Lower leg skin (tissue), 4 donors: Measurements from ENCODE around the gene ECT2. TPM values are rescaled to one million over a fixed set of nuclear protein-coding genes. Genes with fewer than 3 reads are reported as not detected.

Experiments
- DNase-seq, 2 donors: peaks; one replicate each; pipeline ENCODE4 v3.0.0-alpha.2; 2019; ENCODE audit warnings: low spot score in 2 of 2
- H3K4me3 ChIP-seq: fragments of 200-600 bp; sonication (generic); 2 replicates; pipeline ENCODE4 v1.5.1; 2017; ENCODE audit warnings: mild to moderate bottlenecking, low read depth; ENCODE audit not compliant: poor library complexity, severe bottlenecking
- POLR2A ChIP-seq, 2 donors: fragments of 450-650 bp; IDR thresholded peaks; one replicate each; pipeline ENCODE4 v1.6.1; 2016 to 2017; ENCODE audit warnings: antibody characterized with exemption in 2 of 2, mild to moderate bottlenecking in 1 of 2, moderate library complexity in 1 of 2
- WGBS, 2 donors: methylation state at CpG; one replicate each; pipeline ENCODE4 v1.1.5; 2018; 5-methylcytosine and 5-hydroxymethylcytosine counted together
- intact Hi-C: fragments of 100-400 bp; cut with DNase I; formaldehyde crosslinking; loops from one replicate; pipeline ENCODE4 v1.15.0; 2023; ENCODE audit warnings: low total_unique reads
- total RNA-seq, 4 donors: library from RNA; depleted of rRNA; stranded (reverse); fragments of >200 nt; gene quantifications; one replicate each; pipeline ENCODE4 v1.1.0, GENCODE V29; 2016
- TF ChIP-seq, protein P1 (sequence below), 3 donors: fragments of 450-650 bp; IDR thresholded peaks; one replicate each; pipeline ENCODE4 v1.5.1; 2016; ENCODE audit warnings: antibody characterized with exemption in 3 of 3, mild to moderate bottlenecking in 3 of 3, moderate library complexity in 2 of 3

Gene ECT2
- total RNA-seq, 4 donors from 2014 or later = 8.3 to 11.7 (median 10.8) TPM

DNA sequence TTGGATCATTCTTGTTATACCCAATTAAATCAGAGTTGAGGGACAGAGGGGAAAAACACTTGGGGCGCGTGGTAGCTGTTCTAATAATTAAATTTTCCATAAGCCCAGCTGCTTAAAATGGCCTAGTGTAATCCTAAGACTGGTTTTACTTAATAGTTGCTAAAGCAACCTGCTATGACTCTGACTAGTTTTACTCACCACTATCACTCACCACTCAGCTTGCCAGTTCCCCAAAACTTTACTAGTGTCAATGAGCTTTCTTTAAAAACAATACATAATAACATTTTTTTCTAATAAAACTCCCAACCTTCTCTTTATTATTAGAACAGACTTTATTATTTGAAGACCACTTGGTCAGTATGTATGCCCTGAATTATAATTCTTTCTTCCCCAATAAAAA is 49.6 kb downstream of the ECT2 start:
- DNase-seq = no peak
- TF ChIP-seq, protein P1, sequence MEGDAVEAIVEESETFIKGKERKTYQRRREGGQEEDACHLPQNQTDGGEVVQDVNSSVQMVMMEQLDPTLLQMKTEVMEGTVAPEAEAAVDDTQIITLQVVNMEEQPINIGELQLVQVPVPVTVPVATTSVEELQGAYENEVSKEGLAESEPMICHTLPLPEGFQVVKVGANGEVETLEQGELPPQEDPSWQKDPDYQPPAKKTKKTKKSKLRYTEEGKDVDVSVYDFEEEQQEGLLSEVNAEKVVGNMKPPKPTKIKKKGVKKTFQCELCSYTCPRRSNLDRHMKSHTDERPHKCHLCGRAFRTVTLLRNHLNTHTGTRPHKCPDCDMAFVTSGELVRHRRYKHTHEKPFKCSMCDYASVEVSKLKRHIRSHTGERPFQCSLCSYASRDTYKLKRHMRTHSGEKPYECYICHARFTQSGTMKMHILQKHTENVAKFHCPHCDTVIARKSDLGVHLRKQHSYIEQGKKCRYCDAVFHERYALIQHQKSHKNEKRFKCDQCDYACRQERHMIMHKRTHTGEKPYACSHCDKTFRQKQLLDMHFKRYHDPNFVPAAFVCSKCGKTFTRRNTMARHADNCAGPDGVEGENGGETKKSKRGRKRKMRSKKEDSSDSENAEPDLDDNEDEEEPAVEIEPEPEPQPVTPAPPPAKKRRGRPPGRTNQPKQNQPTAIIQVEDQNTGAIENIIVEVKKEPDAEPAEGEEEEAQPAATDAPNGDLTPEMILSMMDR (IDR thresholded peaks at IDR 0.05) = no peak
- TF ChIP-seq POLR2A (IDR thresholded peaks at IDR 0.05) = no peak
- intact Hi-C loops = no loop called here
- WGBS, 2 donors = 95 to 98% methylated on average over 2 of the region's 2 CpGs
- no peak overlapping the region for H3K4me3 ChIP-seq

DNA sequence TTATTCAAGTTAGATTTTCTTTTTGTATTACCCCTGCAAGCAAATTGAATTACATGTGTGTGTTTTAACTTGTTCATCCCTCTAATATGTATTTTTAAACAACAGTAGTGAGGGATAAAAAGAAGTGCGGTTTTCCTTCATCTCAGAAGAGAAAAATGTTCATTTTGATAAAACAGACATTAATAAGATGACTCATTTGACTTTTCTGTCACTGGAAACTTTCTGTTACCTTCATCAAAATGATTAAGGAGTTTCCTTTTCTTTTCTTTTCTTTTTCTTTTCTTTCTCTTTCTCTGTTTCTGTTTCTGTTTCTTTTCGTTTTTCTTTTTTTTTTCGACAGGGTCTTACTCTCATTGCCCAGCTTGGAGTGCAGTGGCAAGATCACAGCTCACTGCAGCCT is 53.0 kb downstream of the ECT2 start:
- 87 to 93% methylated on average over 3 of the region's 3 CpGs for WGBS, 2 donors
- no peak for DNase-seq
- no peak overlapping the region for H3K4me3 ChIP-seq
- intact Hi-C loops = no loop called here
- TF ChIP-seq, protein P1 (IDR thresholded peaks at IDR 0.05) = no peak
- TF ChIP-seq POLR2A (IDR thresholded peaks at IDR 0.05) = no peak

DNA sequence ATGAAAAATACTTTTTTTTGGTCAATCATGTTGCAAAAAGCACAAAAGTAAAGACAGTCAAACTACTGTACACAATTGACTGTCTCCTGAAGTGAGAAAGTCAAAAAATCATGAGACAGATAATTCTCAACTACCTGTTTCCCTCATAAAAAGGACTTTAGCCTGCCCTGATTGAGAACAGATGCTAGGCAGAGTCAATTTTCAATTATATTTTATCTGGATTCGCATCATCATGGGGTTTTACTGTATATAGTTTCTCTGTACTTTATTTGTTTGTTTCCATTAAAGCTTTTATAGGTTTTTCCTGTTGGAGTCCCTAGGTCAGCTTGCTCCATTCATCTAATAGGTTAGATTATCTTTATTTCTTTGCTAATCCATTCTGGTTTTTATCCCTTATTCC is 53.8 kb downstream of the ECT2 start:
- WGBS, 2 donors = 91 to 98% methylated on average over 1 of the region's 1 CpG
- DNase-seq = no peak
- TF ChIP-seq POLR2A (IDR thresholded peaks at IDR 0.05) = no peak
- TF ChIP-seq, protein P1 (IDR thresholded peaks at IDR 0.05) = no peak
- no peak overlapping the region for H3K4me3 ChIP-seq
- intact Hi-C loops = no loop called here

DNA sequence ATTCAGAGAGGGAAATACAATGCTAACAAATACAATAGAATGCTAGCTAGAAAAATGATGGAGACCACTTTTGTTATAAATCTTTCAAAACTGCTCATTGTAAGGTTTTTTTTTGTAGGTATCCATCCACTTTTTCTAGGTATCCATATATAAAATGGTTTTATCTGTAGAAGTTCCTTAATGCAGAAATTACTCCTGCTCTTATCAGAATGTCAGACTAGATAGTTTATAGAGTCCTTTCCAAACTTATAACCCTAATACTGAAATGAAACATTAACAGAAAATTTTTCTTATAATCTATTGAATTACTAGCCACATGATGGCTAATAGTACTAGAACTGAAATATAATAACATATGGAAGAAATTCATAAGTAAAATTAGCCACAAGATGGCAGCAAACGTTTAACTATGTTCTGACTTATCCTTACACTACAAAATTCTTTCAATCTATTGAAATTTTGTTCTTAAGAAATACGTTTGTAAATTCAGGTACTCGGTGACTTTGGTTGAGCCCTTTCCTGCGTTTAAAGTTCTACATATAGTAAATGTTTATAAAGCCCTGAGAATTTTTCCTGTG is 58.5 kb downstream of the ECT2 start:
- intact Hi-C loops = no loop called here
- DNase-seq = no peak
- H3K4me3 ChIP-seq = no peak overlapping the region
- no peak for TF ChIP-seq POLR2A (IDR thresholded peaks at IDR 0.05)
- TF ChIP-seq, protein P1 (IDR thresholded peaks at IDR 0.05) = no peak
- WGBS, 2 donors = 58 to 60% methylated on average over 4 of the region's 4 CpGs

DNA sequence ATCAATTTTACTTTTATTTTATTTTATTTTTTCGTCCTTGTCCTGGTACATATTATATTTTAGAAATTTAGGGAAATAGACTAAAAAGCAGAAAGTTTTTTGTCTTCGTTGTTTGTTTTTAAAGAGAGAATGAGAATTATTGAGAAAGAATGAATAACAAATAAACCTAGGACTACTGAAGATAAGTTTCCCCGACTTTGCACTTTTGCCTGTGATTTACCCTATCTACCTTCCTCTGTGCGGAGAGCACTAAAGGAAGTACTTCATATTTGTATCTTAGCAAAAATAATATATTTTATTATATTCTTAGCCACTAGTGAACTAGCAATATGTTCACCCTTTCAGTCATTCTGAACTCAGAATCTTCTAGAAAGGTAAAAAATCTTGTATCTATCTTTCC is 60.6 kb downstream of the ECT2 start:
- intact Hi-C loops = no loop called here
- no peak overlapping the region for H3K4me3 ChIP-seq
- WGBS, 2 donors = 97% methylated on average over 4 of the region's 4 CpGs
- TF ChIP-seq, protein P1 (IDR thresholded peaks at IDR 0.05) = no peak
- TF ChIP-seq POLR2A (IDR thresholded peaks at IDR 0.05) = no peak
- DNase-seq = no peak

DNA sequence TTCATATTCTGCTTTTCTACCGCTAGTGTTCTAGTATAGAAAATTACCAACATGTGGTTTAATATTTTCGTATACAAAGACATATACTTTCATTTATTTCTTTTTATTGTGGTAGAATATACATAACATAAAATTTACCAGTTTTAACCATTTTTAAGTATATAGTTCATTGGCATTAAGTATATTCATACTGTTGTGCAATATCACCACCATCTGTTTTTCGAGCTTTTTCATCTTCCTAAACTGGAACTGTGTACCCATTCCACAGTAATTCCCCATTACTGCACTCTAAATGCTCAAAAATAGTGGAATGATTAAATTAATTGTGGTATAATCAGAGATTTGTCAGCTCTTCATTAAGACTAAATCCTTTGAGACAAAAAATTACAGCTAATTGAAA is 62.9 kb downstream of the ECT2 start:
- intact Hi-C loops = no loop called here
- 96 to 98% methylated on average over 3 of the region's 3 CpGs for WGBS, 2 donors
- TF ChIP-seq POLR2A (IDR thresholded peaks at IDR 0.05) = no peak
- TF ChIP-seq, protein P1 (IDR thresholded peaks at IDR 0.05) = no peak

More for the DNA sequence above, 62.9 kb downstream of the ECT2 start:
- H3K4me3 ChIP-seq = no peak overlapping the region
- no peak for DNase-seq
